Thyroid gland (tissue), 4 donors: Measurements from ENCODE around the gene CYFIP2.

Experiments used
- CTCF ChIP-seq, 6 experiments: fragments of 200-600 bp in 3 of 6; fragments of 450-650 bp in 3 of 6; sonication (generic) in 3 of 6; IDR thresholded peaks; one replicate each; pipeline ENCODE4 v1.5.1; 2016 to 2019; ENCODE audit warnings: antibody characterized with exemption in 6 of 6, mild to moderate bottlenecking in 2 of 6, inconsistent platforms in 1 of 6, moderate library complexity in 1 of 6
- POLR2A ChIP-seq, 2 donors: fragments of 450-650 bp; IDR thresholded peaks; one replicate each; pipeline ENCODE4 v1.6.1; 2017; ENCODE audit warnings: antibody characterized with exemption in 2 of 2, mild to moderate bottlenecking in 2 of 2, moderate library complexity in 1 of 2

GRCh38 chr5:157347301-157348048 lies 81.6 kb downstream of the CYFIP2 start:
- TF ChIP-seq CTCF (IDR thresholded peaks at IDR 0.05): no peak
- TF ChIP-seq POLR2A (IDR thresholded peaks at IDR 0.05): no peak
